Caki2 (cell line): ENCODE results near the gene HEMGN. TPM values are rescaled to one million over a fixed set of nuclear protein-coding genes. Genes with fewer than 3 reads are reported as not detected.
"Not testable (repeated sequence)": the region's sequence is repeated elsewhere in the genome, so short reads cannot be mapped to it uniquely, and the experiment has no call there.

ENCODE experiments used
- DNase-seq: peaks from one replicate; pipeline ENCODE4 v3.0.0-alpha.2; 2015; ENCODE audit warnings: low read depth
- in situ Hi-C: cut with HindIII; loops from 2 replicates; pipeline ENCODE4 v1.10.0; 2016; ENCODE audit warnings: low sequenced_read_pairs, low pct_unique_long_range_greater_than_20kb, mixed read lengths
- total RNA-seq: library from RNA; depleted of rRNA; stranded (reverse); fragments of >200 nt; shearing (Covaris generic); gene quantifications from 2 replicates; pipeline ENCODE4 v1.2.3, GENCODE V29; 2014; ENCODE audit warnings: low replicate concordance; rRNA removed

Gene HEMGN, protein sequence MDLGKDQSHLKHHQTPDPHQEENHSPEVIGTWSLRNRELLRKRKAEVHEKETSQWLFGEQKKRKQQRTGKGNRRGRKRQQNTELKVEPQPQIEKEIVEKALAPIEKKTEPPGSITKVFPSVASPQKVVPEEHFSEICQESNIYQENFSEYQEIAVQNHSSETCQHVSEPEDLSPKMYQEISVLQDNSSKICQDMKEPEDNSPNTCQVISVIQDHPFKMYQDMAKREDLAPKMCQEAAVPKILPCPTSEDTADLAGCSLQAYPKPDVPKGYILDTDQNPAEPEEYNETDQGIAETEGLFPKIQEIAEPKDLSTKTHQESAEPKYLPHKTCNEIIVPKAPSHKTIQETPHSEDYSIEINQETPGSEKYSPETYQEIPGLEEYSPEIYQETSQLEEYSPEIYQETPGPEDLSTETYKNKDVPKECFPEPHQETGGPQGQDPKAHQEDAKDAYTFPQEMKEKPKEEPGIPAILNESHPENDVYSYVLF
- not detected in 2 replicates for total RNA-seq

DNA sequence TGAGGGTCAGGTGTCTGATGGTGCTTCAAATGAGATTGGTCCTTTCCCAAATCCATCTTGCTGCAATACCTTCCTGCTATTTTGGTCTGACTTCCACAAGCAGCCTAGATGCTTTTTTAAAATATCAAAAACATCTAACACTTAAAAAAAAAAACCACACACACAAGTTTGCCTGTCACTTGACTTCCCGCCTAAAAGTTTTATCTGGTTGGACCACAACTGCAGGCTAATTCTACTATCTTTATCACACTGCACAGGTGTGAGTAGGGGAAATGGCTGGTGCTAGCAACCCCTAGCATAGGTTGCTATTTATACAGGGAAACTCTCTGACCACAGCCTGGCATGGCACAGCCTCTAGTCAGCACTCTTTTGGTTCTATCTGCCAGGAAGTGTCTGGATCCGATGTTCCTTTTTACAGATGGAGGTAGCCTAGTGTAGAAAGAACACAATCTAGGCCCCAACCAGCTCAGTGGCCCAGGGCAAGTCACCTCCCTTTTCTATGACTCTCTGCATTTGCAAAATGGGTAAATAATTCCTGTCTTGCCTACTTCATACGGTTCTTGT lies at the start of gene HEMGN:
TSS of gene HEMGN (minus strand) at position 92 of the 564 bp plus-strand sequence. CDS start at position 56, 36 bp downstream.
- in situ Hi-C loops, result no loop called here
- DNase-seq, result no peak

DNA sequence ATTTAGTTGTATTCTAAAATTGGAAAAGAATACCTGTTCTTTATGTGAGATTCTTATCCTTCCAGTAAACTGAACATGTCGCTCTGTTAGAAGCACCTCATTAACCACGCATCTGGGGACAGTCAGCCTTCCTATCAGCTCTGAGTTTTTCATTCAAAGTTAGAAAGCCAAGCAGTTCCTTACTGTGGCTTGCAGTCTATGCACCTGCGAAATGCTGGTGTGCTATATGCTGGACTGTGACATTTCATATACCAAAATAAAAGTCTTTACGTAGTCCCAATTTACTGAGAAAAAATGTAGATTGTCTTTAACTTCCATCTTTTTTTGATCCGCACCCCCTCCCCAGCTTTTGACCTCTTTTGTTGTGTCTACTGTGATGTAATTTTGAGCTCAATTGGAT lies 49.5 kb upstream of the HEMGN start:
- DNase-seq, result no peak
- in situ Hi-C loops, result no loop called here

DNA sequence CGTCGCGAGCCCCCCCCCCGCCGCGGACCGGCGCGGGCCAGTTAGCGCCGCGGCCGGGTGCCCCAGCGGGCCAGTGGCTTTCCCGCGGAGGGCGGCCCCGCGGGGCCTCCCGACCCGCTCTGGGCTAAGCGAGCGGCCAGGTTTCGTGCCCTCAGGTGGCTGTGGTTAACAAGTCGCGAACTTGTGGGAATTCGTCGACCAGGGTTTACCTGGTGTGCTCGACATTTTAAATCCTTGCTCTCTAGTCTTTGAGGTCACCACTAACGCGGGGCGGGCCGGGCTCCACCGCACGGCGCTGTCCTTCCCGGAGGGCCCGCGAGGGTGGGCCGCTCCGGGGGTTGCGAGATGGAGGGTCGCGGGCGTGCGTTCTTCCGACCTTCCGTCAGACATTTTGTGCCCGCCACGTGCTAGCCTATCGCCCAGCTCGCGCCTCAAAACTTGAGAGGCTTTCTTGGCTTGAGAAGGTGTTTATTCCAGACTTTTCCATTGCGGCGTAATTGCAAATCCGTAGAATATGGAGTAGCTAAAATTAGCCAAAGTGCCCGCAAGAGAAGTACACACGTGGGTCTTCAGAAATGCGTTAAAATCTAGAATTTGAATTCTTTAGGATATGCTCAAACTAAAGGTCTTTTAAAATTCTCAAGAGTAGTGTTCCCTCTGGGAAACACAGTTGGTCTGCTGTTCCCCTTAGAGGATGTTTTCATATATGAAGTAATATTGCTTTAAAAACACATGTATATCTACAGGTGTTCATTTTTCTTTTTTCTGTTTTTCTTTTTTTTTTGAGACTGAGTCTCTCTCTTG lies 47.3 kb upstream of the HEMGN start:
- no peak for DNase-seq
- in situ Hi-C loops, result no loop called here

DNA sequence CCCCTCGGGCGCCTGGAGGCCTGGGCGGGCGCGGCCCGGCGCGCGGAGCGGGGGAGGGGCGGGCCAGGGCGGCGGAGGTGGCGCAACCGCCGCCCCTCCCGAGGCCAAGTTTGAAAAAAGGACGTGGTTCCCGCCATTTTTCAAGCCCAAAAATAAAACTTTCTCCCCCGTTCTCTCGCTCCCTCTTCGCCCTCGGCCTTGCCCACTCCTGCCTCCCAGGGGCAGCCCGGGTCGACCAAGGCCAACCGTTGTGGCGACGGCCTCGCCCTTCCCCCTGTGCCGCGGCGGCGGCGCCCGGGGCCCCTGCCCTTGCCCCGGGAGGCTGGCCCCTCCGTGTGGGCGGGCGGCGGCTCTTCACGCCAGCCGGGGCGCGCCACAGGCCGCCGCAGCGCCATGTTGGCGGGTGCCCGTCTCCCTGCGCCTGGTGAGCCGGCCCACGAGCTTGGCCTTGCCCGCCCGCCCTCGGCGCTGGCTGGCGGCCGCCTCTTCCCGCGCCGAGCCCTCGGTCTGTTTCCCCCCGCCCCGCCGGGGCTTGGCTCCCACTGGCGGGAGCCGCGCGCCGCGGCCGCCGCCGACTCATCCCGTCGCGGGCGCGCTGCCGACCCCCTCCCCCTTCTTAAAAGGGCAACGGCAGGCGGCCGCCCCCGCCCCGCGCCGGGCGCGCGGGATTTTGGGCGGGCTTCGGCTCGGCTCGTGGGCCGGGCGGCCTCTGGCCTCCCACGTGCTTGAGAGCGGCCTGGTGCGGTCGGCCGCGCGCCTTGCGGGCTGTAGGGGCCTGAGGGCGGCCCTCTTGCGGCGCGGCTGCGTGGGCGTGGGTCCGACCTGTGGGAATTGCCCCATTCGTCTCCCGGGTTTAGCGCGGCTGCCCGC lies 46.5 kb upstream of the HEMGN start:
- peak; percentile 75 for DNase-seq
- in situ Hi-C loops, result no loop called here

DNA sequence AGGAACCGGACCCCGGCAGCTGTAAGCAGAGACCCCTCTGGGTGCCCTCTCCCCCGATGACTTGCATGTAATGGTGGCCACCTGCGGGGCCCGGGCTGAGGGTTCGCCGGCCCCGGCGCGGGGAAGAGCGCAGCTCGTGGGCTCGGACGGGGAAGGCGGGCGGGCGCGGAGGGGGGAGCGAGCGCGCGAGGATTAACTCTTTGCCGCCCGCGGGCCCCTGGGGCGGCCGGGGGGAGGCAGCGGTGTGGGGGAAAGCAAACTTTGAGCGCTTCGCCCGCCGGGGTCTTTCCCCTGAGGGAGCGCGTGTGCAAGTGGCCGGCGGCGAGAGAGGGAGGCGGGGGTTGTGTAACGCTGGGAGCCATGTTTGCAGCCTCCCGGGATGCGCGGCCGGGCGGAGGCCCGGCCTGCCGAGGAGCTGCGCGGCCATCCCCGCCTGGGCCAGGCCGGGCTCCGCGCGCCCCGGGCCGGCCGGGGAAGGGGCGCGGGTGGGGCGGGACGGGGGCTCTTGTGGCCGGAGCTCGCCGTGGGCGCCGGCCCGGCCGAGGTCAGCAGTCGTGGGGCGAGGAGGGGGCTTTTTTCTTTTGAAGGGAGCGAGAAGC lies 45.7 kb upstream of the HEMGN start:
- in situ Hi-C loops, result no loop called here
- DNase-seq, result no peak

DNA sequence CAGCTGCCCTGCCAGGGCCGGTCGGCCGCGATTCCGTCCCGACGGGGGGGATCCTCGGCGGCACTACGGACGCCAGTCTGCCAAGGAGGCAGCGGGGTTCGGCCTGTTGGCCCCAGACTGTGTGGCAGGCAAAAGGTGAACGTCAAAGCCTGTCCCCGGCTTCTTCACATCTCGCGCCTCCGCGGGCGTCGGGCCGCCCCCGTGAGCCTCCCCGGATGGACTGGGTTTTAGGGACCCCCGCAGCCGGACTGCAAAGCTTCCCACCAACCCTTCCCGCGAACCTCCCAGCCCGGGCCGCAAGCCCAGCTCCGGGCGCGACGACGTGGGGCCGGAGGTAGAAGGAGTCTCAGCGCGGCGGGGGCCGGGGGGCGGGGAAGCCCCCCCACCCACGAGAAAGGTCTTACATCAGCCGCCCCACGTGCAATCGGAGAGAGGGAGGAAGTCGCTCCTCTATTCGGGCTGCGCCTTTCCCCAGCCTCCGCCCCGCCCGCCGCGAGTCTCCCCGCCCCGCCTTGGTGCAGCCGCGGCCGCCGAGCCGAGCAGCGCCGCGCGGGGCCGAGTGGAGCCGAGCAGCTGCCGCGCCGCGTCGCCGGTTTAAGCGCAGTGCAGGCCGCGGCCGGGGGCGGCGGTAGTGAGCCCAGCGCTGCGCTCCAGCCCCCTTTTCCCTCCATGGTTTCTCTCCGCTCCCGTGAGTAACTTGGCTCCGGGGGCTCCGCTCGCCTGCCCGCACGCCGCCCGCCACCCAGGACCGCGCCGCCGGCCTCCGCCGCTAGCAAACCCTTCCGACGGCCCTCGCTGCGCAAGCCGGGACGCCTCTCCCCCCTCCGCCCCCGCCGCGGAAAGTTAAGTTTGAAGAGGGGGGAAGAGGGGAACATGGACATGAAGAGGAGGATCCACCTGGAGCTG lies 45.0 kb upstream of the HEMGN start, which contains the start of gene ANP32B:
TSS of gene ANP32B (plus strand) at position 659 of the 906 bp plus-strand sequence. CDS start at position 874, 215 bp downstream.
- in situ Hi-C loops, result no loop called here
- peak; percentile 89 for DNase-seq

DNA sequence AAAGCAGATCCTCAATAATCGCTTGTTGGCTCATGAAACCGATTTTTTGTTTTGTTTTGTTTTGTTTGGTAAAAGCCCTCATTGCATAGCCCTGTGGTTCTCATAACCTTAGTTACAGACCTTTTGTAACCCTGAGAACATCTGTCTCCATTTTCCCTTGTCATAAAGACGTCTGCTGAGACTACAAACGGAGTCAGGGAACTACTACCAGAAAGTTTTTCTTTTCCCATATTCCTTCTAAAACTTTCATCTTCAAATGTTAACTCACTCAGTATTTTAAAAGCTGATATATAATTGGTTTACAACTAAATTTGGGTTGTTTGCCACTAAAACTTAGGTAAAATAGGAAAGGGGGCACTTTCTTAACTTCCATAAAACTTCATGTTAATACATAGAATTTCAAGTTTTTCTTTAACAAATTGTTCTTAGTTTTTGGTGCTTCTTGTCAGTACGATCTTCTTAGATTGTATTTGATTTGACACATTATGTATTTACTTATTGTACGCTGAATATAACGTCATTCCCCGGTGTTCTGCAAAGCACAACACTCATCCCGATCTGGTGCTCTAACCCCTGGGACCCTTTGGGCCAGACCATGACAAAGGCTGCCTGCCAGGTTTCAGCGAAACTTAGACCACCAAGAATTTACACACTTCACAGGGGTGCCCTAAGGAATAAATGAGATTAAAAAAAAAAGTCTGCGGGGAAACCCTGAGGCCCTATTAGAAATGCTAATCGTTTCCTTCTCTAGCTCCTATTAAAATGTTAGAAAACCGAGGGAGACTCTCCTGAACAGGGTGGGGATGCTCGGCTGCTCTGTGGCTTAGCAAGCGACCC lies 44.1 kb upstream of the HEMGN start:
- no peak for DNase-seq
- in situ Hi-C loops, result no loop called here

DNA sequence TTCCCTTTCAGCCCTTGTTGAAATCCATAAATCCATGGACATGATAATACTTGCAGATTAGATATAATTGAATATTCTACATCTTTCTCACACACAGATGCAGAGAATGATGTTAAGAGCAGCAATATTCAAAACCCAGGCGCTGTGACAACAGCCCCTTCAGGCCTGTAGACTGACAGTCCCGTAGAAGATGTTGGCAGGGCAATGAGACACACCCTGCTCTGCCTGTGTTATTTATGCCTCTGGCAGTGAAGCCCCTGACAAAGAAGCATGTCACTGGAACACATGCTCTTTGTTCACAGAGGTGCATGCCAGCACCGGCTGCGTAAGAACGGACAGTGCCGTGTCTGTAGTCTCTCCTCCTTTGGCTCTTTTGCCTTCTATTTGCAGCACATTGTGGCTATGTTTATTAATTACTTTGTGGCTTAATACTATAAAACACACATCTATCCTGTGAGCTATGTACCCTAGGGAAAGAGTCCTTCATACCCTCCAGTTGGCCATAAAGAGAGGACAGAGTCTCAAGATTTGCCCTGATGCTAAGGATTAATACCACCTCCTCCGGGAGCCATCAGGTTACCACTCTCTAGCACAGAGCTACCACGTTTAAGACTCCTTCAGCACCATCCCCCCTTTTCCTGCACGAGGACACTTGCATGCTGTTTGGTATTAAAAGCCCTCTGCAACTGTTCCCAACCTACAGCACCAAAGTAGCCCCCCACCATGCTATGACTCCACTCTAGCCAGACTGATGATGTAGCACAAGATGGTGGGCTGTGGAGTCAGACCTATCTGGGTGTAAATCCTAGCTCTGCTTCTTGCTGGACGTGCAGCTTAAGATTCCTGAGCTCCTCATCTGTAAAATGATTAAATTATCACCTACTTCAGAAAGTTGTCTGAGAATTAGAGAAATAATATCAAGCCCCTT lies 43.2 kb upstream of the HEMGN start:
- DNase-seq, result no peak
- in situ Hi-C loops, result no loop called here

DNA sequence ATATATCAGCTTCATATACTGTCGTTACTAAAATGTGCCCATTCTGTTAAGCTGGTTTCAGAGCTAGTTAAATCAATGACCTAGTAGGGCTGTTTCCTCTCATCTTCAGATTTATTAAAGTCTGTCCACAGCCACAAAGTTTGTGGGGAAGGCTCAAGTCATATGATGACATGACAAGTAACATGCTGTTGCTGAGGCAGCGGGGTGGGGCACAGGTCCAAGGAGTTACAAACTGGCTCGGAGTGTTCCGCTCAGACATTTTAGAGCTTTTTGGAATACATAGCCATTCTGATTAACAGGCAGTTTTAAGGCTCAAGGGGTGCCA lies 42.5 kb upstream of the HEMGN start:
- in situ Hi-C loops, result no loop called here
- no peak for DNase-seq

DNA sequence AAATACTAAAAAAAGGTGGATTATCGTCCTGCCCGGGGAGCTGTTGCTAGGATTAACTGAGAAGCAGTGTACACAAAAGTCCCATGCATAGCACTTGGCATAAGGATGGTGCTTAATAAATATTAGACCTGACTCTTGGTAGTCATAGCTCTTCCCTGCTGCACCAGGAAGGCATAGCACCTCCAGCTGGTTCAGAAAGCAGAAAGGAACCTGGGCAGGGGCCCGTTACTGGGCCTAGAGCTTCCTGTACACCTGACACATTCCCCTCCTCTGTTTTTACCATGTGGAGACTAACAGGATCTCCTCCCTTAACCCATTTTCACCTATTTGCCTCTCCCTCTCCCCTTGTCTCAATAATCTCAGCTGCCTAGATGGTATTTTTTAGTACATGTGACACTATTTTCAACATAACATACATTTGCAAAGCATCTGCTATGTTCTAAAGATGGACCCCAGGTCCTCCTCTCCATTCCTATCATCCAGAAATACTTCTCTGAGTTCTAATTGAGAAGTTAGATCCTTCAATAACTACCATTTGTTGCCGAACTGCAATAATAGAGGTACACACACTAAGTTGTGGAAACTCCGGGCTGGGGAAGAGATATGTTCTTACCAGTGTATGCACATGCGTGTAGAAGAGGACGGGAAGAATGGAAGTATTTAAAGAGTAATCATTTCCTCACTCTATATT lies 42.0 kb upstream of the HEMGN start:
- DNase-seq, result no peak
- in situ Hi-C loops, result no loop called here

DNA sequence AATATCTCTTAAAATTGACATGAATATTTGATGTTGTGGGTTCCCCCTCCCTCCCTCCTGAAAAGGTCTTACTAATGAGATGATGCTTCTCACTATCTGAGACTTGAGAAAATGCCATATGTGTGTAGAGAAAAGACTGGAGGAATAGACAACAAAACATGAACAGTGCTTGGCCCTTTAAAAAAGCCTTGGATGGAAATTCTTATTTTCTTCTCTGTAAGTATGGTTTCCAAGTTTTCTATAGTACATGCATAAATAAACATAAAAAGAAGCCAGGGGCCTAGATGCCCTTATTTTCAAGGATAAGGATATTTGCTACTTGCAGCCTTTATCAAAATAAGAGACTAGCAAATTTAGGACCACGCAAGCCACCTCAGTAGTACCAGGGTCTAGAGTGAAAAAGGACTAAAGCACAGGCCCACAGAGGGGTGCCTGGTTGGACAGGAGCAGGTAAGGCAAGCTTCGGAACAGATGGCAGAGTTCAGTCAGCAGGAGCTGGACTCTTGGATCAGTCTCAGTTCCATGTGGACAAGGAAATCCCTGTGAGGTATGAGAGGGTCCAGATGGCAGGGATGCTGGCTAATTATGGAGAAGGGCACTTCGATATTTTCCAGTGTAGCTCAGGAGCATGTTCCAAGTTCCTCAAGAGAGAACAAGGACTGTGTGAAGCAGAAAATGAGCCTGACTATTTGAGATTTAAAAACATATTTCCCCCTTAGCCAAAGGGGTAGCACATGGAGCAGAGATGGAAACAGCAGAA lies 40.6 kb upstream of the HEMGN start:
- in situ Hi-C loops, result no loop called here
- no peak for DNase-seq

DNA sequence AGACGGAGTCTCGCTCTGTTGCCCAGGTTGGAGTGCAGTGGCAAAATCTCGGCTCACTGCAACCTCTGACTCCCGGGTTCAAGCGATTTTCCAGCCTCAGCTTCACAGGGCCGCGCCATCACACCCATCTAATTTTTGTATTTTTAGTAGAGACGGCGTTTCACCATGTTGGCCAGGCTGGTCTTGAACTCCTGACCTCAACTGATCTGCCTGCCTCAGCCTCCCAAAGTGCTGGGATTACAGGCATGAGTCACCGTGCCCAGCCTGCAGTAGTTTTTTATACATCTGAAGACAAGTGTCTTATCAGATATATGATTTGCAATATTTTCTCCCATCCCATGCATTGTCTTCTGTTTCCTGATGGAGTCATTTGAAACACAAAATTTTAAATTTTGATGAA lies 38.7 kb upstream of the HEMGN start:
- in situ Hi-C loops, DNase-seq: not testable (repeated sequence)

DNA sequence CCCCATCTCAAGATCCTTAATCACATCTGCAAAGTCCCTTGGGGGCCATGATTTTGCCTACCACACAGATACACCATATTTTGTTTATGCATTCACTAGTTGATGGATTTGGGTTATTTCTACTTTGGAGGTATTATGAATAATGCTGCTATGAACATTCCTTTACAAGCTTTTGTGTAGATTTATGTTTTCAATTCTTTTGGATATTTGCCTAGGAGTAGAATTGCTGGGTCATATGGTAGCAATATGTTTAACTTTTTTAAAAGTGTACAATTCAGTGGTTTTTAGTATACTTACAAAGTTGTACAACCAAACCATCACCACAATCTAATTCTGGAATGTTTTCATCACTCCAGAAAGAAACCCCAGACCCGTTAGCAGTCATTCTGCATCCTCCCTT lies 37.4 kb upstream of the HEMGN start:
- in situ Hi-C loops, result no loop called here
- DNase-seq, result no peak

DNA sequence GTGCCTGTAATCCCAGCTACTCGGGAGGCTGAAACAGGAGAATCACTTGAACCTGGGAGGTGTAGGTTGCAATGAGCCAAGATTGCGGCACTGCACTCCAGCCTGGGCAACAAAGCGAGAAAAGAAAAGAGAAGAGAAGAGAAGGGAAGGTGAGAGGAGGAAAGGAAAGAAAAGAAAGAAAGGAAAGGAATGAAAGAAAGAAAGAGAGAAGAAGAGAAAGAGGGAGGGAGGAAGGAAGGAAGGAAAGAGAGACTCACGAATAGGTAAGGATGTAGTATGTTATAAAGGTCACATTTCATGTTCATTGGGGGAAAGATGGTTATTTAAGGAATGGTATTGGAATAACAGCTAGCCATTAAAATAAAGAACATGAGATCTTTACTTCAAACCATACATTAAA lies 34.8 kb upstream of the HEMGN start:
- DNase-seq, result no peak
- in situ Hi-C loops, result no loop called here
